Astrocyte of the spinal cord (primary cell): ENCODE measurements around the gene ATP2A3.

Experiments
- DNase-seq: peaks from one replicate; pipeline ENCODE4 v3.0.0; 2011; ENCODE audit warnings: low read depth, low spot score
- H3K4me3 ChIP-seq: 2 replicates; pipeline ENCODE4 v1.5.1; 2011; ENCODE audit warnings: low read depth, mild to moderate bottlenecking, low read length, moderate library complexity
- CTCF ChIP-seq: IDR thresholded peaks from 2 replicates; pipeline ENCODE4 v1.5.1; 2012; ENCODE audit warnings: low read depth, mild to moderate bottlenecking, low read length, inconsistent platforms
- in situ Hi-C: cut with HindIII; loops from 2 replicates; pipeline ENCODE4 v1.10.0; 2017; ENCODE audit warnings: low sequenced_read_pairs

Gene ATP2A3

GRCh38 chr17:3885271-3885670 is 79.0 kb downstream of the ATP2A3 start:
- in situ Hi-C loops = no loop called here
- H3K4me3 ChIP-seq = no peak overlapping the region
- TF ChIP-seq CTCF = no peak
- DNase-seq = peak; percentile 40

GRCh38 chr17:3884188-3884587 is 80.0 kb downstream of the ATP2A3 start:
- no peak for TF ChIP-seq CTCF
- H3K4me3 ChIP-seq = no peak overlapping the region
- in situ Hi-C loops = no loop called here
- no peak for DNase-seq

DNA sequence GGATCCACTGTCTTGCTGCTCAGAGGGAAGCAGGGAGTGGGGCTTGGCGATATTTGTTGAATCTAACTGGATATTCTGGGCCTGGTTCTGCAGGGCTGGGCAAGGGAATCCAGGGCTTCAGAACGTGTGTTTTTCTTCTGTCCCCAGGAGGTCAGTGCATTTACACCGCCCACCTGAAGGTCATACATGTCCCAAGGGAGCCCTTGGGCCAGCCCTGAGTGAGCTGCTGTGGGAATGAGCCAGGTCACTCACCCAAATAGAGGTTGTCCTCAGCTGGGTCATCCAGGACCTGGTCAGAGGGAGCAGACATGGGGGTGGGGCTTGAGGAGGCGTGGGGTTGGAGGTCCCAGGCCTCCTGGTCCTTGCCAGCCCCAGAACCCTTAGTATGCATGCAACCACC is 82.0 kb downstream of the ATP2A3 start:
- in situ Hi-C loops = no loop called here

GRCh38 chr17:3880983-3881382 is 83.3 kb downstream of the ATP2A3 start:
- TF ChIP-seq CTCF = no peak
- no peak overlapping the region for H3K4me3 ChIP-seq
- DNase-seq = no peak
- in situ Hi-C loops = no loop called here

More for the DNA sequence above, 82.0 kb downstream of the ATP2A3 start:
- TF ChIP-seq CTCF = no peak
- no peak for DNase-seq
- H3K4me3 ChIP-seq = no peak overlapping the region

DNA sequence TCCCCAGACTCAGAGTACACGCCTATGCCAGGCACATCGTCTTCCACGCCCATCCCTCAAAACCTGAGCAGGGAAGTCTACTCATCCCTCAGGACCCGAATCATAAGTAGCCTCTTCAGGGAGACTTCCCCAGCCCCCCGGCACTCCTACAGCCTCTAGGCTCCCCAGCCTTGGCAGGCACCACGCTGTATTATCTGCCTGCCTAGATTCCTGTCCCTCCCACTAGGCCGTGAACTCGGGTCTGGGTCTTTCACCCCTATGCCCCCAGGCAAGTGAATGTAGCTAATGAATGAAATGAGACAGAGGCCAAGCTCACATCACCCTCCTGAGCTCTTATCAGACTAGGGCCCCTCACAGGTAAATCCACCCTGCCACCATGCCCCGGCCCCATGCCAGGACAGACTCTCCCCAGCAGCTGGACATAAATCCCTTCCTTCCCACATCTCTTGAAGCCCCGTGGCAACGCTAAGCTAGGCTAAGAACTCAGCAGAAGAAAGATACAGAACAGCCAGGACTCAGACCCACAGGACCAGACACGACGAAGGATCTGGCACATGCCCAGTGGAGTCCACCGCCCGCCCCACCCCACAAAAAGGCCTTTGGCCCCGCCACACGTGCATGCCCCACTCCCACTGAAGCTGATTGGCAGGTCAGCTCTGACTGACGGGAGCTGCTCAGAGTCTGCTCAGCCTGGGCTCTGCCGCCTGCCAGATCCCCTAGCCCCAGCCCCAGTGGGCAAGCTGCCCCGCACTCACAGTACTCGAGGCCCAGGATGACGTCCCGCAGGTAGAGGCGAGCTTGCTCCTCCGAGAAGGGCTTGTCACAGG is 84.4 kb downstream of the ATP2A3 start:
- TF ChIP-seq CTCF = no peak
- DNase-seq = no peak
- in situ Hi-C loops = no loop called here
- H3K4me3 ChIP-seq = no peak overlapping the region

DNA sequence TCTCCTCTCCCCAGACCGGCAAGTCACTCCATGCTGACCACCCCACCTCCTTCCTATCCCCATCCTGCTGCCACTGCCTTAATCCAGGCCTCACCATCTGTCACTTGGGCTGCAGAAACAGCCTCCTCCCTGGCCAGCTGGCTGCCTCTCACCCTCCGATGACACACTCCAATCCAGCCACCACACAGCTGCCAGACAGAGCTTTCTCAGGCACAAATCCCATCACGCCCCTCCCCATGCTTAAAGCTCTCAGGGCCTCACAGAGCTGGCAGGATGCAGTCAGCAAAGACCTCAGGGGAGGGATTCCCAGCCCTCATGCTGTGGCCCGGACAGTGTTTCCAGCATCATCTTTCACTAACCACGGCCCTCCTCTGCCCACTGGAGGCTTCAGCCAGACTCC is 85.1 kb downstream of the ATP2A3 start:
- H3K4me3 ChIP-seq = no peak overlapping the region
- peak; percentile 76 for DNase-seq
- no peak for TF ChIP-seq CTCF
- in situ Hi-C loops = no loop called here
